ENCODE results near the gene RNASE9.

DNA sequence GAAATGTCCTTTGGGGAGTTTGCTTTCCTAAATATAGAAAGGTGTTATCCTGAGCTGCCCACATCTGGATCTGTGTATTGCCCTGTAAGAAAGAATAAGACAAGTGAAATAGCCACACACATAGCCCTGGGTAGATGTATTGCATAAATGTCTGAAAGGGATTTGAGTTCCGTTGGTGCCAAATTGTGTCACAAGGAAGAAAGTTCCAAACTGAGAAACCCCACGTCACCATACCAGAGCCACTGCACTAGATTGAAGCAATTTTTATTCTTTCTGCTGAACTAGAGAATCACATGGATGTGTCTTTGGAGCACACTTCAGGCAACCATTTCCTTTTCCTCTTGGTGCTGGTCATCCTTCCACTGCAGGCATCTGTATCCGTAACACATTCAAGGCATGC is 5.0 kb downstream of the RNASE9 start:
- TF ChIP-seq, protein P1, sequence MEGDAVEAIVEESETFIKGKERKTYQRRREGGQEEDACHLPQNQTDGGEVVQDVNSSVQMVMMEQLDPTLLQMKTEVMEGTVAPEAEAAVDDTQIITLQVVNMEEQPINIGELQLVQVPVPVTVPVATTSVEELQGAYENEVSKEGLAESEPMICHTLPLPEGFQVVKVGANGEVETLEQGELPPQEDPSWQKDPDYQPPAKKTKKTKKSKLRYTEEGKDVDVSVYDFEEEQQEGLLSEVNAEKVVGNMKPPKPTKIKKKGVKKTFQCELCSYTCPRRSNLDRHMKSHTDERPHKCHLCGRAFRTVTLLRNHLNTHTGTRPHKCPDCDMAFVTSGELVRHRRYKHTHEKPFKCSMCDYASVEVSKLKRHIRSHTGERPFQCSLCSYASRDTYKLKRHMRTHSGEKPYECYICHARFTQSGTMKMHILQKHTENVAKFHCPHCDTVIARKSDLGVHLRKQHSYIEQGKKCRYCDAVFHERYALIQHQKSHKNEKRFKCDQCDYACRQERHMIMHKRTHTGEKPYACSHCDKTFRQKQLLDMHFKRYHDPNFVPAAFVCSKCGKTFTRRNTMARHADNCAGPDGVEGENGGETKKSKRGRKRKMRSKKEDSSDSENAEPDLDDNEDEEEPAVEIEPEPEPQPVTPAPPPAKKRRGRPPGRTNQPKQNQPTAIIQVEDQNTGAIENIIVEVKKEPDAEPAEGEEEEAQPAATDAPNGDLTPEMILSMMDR (conservative IDR thresholded peaks at IDR 0.05; ENCODE audit: low read length): no peak
- no peak for TF ChIP-seq EZH2phosphoT487 (IDR thresholded peaks at IDR 0.05; ENCODE audit: borderline replicate concordance)

All from Loucy (cell line).